Spleen (tissue), 7 donors: ENCODE data around the gene ARHGEF12.

Experiments
- POLR2A ChIP-seq, 3 donors: fragments of 450-650 bp; IDR thresholded peaks; one replicate each; pipeline ENCODE4 v1.5.1; 2017; ENCODE audit warnings: antibody characterized with exemption in 3 of 3, mild to moderate bottlenecking in 1 of 3
- TF ChIP-seq, protein P1 (sequence below), 11 experiments: fragments of 200-600 bp in 7 of 11; fragments of 450-650 bp in 4 of 11; sonication (generic) in 4 of 11; IDR thresholded peaks in 8 of 11; conservative IDR thresholded peaks in 3 of 11; 1 replicate in 7 of 11; 2 replicates in 4 of 11; pipeline versions ENCODE4 v1.4.0 to v1.8.0; 2016 to 2021; ENCODE audit warnings: antibody characterized with exemption in 11 of 11, inconsistent platforms in 4 of 11, mild to moderate bottlenecking in 1 of 11
- donor health status: DM: no; HTN: no; CAD: no; lungs with moderate emphysema.
- donor health status: DM: no; HTN: no; CAD: no.
- donor health status: DM: no; HTN: no; CAD: no.

DNA sequence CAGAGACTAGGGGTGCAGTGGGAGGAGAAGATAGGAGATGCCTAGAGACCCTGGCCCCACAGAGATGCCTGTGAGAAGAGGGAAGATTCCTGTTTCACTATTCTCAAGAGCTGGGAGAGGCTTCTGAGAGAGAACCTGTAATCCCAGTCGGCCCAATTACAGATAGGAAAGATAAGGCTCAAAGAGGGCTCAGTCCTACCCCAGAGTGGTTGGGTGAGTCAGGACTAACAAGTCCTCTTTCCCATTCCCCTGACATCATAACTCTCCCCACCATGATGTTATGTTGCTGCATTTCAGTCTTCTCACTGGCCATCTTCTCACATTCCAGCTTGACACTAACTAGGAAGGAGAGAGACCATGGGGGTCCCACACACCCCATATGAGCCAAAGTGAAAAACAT, 17.9 kb downstream of the ARHGEF12 start:
- TF ChIP-seq, protein P1, sequence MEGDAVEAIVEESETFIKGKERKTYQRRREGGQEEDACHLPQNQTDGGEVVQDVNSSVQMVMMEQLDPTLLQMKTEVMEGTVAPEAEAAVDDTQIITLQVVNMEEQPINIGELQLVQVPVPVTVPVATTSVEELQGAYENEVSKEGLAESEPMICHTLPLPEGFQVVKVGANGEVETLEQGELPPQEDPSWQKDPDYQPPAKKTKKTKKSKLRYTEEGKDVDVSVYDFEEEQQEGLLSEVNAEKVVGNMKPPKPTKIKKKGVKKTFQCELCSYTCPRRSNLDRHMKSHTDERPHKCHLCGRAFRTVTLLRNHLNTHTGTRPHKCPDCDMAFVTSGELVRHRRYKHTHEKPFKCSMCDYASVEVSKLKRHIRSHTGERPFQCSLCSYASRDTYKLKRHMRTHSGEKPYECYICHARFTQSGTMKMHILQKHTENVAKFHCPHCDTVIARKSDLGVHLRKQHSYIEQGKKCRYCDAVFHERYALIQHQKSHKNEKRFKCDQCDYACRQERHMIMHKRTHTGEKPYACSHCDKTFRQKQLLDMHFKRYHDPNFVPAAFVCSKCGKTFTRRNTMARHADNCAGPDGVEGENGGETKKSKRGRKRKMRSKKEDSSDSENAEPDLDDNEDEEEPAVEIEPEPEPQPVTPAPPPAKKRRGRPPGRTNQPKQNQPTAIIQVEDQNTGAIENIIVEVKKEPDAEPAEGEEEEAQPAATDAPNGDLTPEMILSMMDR (IDR thresholded peaks at IDR 0.05 in 8 of 11, conservative IDR thresholded peaks at IDR 0.05 in 3 of 11): no peak
- no peak for TF ChIP-seq POLR2A (IDR thresholded peaks at IDR 0.05)
